Measurements from ENCODE around the gene OR6K6.

- no peak for TF ChIP-seq CTCF (IDR thresholded peaks at IDR 0.05; ENCODE audit: insufficient read depth, low read length, poor library complexity, severe bottlenecking)
- TF ChIP-seq EZH2phosphoT487 (conservative IDR thresholded peaks at IDR 0.05; ENCODE audit: low read length): no peak
Measured at GRCh38 chr1:158798531-158798930, 44.0 kb downstream of the OR6K6 start.
